Body of pancreas (tissue), 4 donors: ENCODE measurements around the gene ST14. TPM values are rescaled to one million over a fixed set of nuclear protein-coding genes. Genes with fewer than 3 reads are reported as not detected.

Experiments used
- ATAC-seq: fragments of 150-250 bp; one replicate; pipeline ENCODE4 v1.9.1; 2016
- DNase-seq, 4 donors: peaks; one replicate each; pipeline ENCODE4 v3.0.0-alpha.2; 2019
- H3K27ac ChIP-seq, 4 donors: fragments of 200-600 bp; sonication (generic); 1 replicate in 3 of 4; 2 replicates in 1 of 4; pipeline versions ENCODE4 v1.5.1 to v1.6.1; 2016 to 2019; ENCODE audit warnings: mild to moderate bottlenecking in 1 of 4, mixed read lengths in 1 of 4, moderate library complexity in 1 of 4
- H3K27me3 ChIP-seq, 2 donors: fragments of 200-600 bp; sonication (generic); one replicate each; pipeline ENCODE4 v1.6.0; 2016; ENCODE audit warnings: mild to moderate bottlenecking in 1 of 2
- H3K36me3 ChIP-seq, 2 donors: fragments of 200-600 bp; sonication (generic); replicated peaks in 1 of 2; 2 replicates each; pipeline ENCODE4 v1.5.1; 2016; ENCODE audit warnings: low read depth in 2 of 2; ENCODE audit not compliant: insufficient read depth in 1 of 2
- H3K4me1 ChIP-seq: fragments of 200-600 bp; sonication (generic); one replicate; pipeline ENCODE4 v1.6.0; 2016
- H3K4me3 ChIP-seq, 2 donors: fragments of 200-600 bp; sonication (generic); 1 replicate in 1 of 2; 2 replicates in 1 of 2; pipeline ENCODE4 v1.5.1; 2016 to 2019
- H3K9me3 ChIP-seq, 3 donors: fragments of 200-600 bp; sonication (generic); 1 replicate in 2 of 3; 2 replicates in 1 of 3; pipeline ENCODE4 v1.5.1; 2016
- CTCF ChIP-seq, 7 experiments: fragments of 450-650 bp in 4 of 7; fragments of 200-600 bp in 3 of 7; sonication (generic) in 3 of 7; IDR thresholded peaks; one replicate each; pipeline ENCODE4 v1.5.1; 2016 to 2019; ENCODE audit warnings: antibody characterized with exemption in 7 of 7
- POLR2A ChIP-seq, 3 donors: fragments of 450-650 bp; IDR thresholded peaks; one replicate each; pipeline ENCODE4 v1.6.1; 2016; ENCODE audit warnings: antibody characterized with exemption in 3 of 3, mild to moderate bottlenecking in 2 of 3
- WGBS, 2 donors: methylation state at CpG; one replicate each; pipeline ENCODE4 v1.1.5; 2017; 5-methylcytosine and 5-hydroxymethylcytosine counted together
- intact Hi-C: fragments of 100-400 bp; cut with DNase I; formaldehyde crosslinking; loops from one replicate; pipeline ENCODE4 v1.15.1; 2023
- total RNA-seq, 2 donors: library from RNA; depleted of rRNA; stranded (reverse); fragments of >200 nt; gene quantifications; one replicate each; pipeline ENCODE4 v1.1.0, GENCODE V29; 2016

Gene ST14
- total RNA-seq, 2 donors from 2014 or later, result 55.3 to 61.0 TPM

- intact Hi-C loops, result loop anchor here (10.0 kb wide), 1 partner anchor 195 kb away; no protein-coding TSS in a partner anchor
- 88 to 93% methylated on average over 23 to 43 of the region's 53 CpGs for WGBS, 2 donors
- no peak for TF ChIP-seq POLR2A (IDR thresholded peaks at IDR 0.05)
- TF ChIP-seq CTCF (IDR thresholded peaks at IDR 0.05), result no peak
- no peak overlapping the region for H3K27ac ChIP-seq
- H3K4me1 ChIP-seq, result peaks cover 8% of the 10 kb centered on the region
- peaks cover 0 to 12% of the 10 kb centered on the region in 2 donors for H3K36me3 ChIP-seq
- no peaks in the 10 kb centered on the region for H3K9me3 ChIP-seq
- no peaks in the 10 kb centered on the region for H3K27me3 ChIP-seq
- DNase-seq, result peak in 2 of 4 donors; percentile 6 to 12
- no peak overlapping the region for H3K4me3 ChIP-seq
- ATAC-seq, result no peak
These were observed 49.7 kb downstream of the ST14 start for GRCh38 chr11:130209128-130209932.

- Histone ChIP-seq H3K27me3 (no peaks in the 10 kb centered on the region), H3K36me3 (peaks cover 0 to 12% of the 10 kb centered on the region in 2 donors), H3K27ac (no peak overlapping the region), H3K4me3 (no peak overlapping the region), H3K4me1 (peaks cover 8% of the 10 kb centered on the region), H3K9me3 (no peaks in the 10 kb centered on the region)
- DNase-seq (peak in 2 of 4 donors; percentile 3 to 8), ATAC-seq (no peak)
- 88 to 95% methylated on average over 22 to 23 of the region's 23 CpGs for WGBS, 2 donors
- intact Hi-C loops, result loop anchor here (10.0 kb wide), 2 partner anchors 105 to 195 kb away; partner anchors contain the start of gene ZBTB44
- TF ChIP-seq POLR2A (IDR thresholded peaks at IDR 0.05) (no peak), CTCF (IDR thresholded peaks at IDR 0.05) (no peak)
These were observed 50.6 kb downstream of the ST14 start for GRCh38 chr11:130209954-130210854.

GRCh38 chr11:130211144-130211543, 51.6 kb downstream of the ST14 start:
- peak in 2 of 4 donors; percentile 1 to 6 for DNase-seq
- Histone ChIP-seq H3K36me3 (peaks cover 0 to 12% of the 10 kb centered on the region in 2 donors), H3K4me3 (no peak overlapping the region), H3K27me3 (no peaks in the 10 kb centered on the region), H3K4me1 (peaks cover 8% of the 10 kb centered on the region), H3K9me3 (no peaks in the 10 kb centered on the region), H3K27ac (no peak overlapping the region)
- intact Hi-C loops, result loop anchor here (10.0 kb wide), 1 partner anchor 104 kb away; the partner anchor contains the start of gene ZBTB44
- no peak for ATAC-seq
- WGBS, 2 donors, result 82 to 90% methylated on average over 3 of the region's 3 CpGs
- no peak for TF ChIP-seq POLR2A (IDR thresholded peaks at IDR 0.05)
- no peak for TF ChIP-seq CTCF (IDR thresholded peaks at IDR 0.05)

GRCh38 chr11:130211781-130212401, 52.3 kb downstream of the ST14 start:
- Histone ChIP-seq H3K4me3 (no peak overlapping the region), H3K27me3 (no peaks in the 10 kb centered on the region), H3K36me3 (peaks cover 0 to 12% of the 10 kb centered on the region in 2 donors), H3K9me3 (no peaks in the 10 kb centered on the region), H3K27ac (no peak overlapping the region), H3K4me1 (peaks cover 8% of the 10 kb centered on the region)
- DNase-seq (peak in 2 of 4 donors; percentile 7 to 11), ATAC-seq (no peak)
- TF ChIP-seq POLR2A (IDR thresholded peaks at IDR 0.05), result no peak
- TF ChIP-seq CTCF (IDR thresholded peaks at IDR 0.05), result no peak
- 81 to 88% methylated on average over 12 to 19 of the region's 19 CpGs for WGBS, 2 donors
- intact Hi-C loops, result loop anchor here (10.0 kb wide), 1 partner anchor 103 kb away; the partner anchor contains the start of gene ZBTB44
